ENCODE measurements around the gene SLC7A4.

DNA sequence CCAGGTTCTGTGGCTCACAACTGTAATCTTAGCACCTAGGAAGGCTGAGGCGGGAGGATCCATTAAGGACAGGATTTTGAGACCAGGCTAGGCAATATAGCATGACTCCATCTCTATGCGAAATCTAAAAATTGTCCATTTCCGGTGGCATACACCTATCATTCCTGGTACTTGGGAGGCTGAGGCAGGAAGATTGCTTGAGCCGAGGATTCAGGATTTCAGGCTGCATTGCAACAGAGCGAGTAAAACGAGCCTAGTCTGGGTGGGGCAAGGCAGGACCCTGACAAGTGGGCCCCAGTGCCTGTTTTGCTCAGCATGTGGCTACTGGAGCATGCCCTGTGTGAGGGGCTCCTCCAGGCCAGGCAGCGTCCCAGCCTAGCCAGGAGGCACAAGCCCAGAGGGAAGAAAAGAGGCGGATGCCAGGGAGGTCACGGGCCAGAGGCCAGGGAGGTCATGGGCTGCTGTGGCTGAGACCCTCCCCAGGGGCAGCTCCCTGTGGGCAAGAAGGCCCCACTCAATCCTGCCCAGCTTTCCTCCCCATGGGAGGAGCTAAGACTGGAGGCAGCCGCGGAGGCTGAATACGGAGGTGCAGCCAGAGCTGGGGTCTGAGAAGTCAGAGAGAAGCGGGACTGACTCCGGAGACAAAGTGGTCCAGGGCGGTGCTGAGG lies 21.8 kb upstream of the SLC7A4 start:
- TF ChIP-seq, protein P1, sequence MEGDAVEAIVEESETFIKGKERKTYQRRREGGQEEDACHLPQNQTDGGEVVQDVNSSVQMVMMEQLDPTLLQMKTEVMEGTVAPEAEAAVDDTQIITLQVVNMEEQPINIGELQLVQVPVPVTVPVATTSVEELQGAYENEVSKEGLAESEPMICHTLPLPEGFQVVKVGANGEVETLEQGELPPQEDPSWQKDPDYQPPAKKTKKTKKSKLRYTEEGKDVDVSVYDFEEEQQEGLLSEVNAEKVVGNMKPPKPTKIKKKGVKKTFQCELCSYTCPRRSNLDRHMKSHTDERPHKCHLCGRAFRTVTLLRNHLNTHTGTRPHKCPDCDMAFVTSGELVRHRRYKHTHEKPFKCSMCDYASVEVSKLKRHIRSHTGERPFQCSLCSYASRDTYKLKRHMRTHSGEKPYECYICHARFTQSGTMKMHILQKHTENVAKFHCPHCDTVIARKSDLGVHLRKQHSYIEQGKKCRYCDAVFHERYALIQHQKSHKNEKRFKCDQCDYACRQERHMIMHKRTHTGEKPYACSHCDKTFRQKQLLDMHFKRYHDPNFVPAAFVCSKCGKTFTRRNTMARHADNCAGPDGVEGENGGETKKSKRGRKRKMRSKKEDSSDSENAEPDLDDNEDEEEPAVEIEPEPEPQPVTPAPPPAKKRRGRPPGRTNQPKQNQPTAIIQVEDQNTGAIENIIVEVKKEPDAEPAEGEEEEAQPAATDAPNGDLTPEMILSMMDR (IDR thresholded peaks at IDR 0.05) = no peak
- TF ChIP-seq POLR2A (IDR thresholded peaks at IDR 0.05) = no peak

Data from ovary (tissue), 3 donors.